Lower lobe of right lung (tissue), 2 donors: ENCODE results near the gene NOP14. TPM values are rescaled to one million over a fixed set of nuclear protein-coding genes. Genes with fewer than 3 reads are reported as not detected.

ENCODE experiments used
- ATAC-seq, 2 donors: fragments of 200-7000 bp; cut with Tn5 transposase; one replicate each; pipeline ENCODE4 v1.9.1; 2020 to 2022; ENCODE audit warnings: mild to moderate bottlenecking in 2 of 2, moderate library complexity in 2 of 2
- DNase-seq: peaks from one replicate; pipeline ENCODE4 v3.0.0-alpha.2; 2020
- H3K27ac ChIP-seq: fragments of 200-600 bp; one replicate; pipeline ENCODE4 v1.8.0; 2022
- H3K27me3 ChIP-seq: fragments of 200-600 bp; one replicate; pipeline ENCODE4 v1.8.0; 2022; ENCODE audit warnings: low read depth
- H3K36me3 ChIP-seq: fragments of 200-600 bp; one replicate; pipeline ENCODE4 v1.8.0; 2022; ENCODE audit warnings: mild to moderate bottlenecking
- H3K4me1 ChIP-seq: fragments of 200-600 bp; one replicate; pipeline ENCODE4 v1.8.0; 2022
- H3K4me3 ChIP-seq: fragments of 200-600 bp; one replicate; pipeline ENCODE4 v1.8.0; 2022; ENCODE audit warnings: mild to moderate bottlenecking
- H3K9me3 ChIP-seq: fragments of 200-600 bp; one replicate; pipeline ENCODE4 v1.8.0; 2022
- CTCF ChIP-seq: fragments of 200-600 bp; IDR thresholded peaks from one replicate; pipeline ENCODE4 v1.8.0; 2022; ENCODE audit warnings: antibody characterized with exemption, mild to moderate bottlenecking
- intact Hi-C: fragments of 100-400 bp; cut with DNase I; formaldehyde crosslinking; loops from one replicate; pipeline ENCODE4 v1.11.0; 2022
- total RNA-seq: library from RNA; stranded (reverse); fragmentation: NEBNext Ultra II Directional; extraction: Animal tissue kit (Norgen Biotek cat#: 25700); gene quantifications from one replicate; pipeline ENCODE4 v1.2.1, GENCODE V29; 2021
- donor health status: DM: no; HTN: yes; CAD: no; lungs with severe emphysema.

The NOP14 gene
- total RNA-seq, 1 donor from 2014 or later, result 20.7 TPM

DNA sequence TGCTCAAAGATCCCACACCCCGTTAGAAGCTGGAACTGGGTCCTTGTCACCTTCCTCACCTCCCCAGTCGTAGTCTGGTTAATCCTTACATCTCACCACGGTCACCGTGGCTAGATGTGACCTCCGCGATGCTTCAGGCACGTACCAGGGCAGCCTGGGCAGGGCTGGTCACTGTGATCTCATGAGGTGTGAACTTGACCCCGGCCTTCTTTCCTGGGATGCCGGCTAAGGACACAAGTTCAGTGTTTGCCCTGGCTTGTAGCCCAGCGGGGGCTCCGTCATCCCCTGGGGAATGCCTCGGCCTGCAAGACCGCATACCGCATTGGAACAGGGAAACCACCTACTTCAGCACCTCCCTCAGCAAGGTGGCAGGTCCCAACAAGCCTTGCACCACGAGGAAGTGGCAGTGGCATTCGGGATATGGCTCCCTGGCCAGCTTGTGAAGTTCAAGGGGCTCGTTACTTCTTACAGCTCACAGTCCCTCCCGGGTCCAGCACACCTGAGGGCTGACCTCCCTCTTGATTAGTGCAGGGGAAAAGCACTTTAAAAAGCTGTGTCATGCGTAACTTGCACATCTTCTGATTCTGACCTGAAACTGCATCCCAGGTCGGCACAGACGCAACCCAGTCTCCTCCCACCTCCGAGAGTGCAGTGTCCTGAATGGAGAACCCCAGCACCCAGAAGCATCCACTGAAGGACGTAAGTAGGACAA, 25.9 kb downstream of the NOP14 start:
- no peak overlapping the region for H3K4me3 ChIP-seq
- H3K4me1 ChIP-seq, result peaks cover 42% of the 10 kb centered on the region
- H3K9me3 ChIP-seq, result no peaks in the 10 kb centered on the region
- ATAC-seq (peak; percentile 63 to 68), DNase-seq (peak; percentile 87)
- peaks cover 58% of the 10 kb centered on the region for H3K36me3 ChIP-seq
- intact Hi-C loops, result no loop called here
- no peak for TF ChIP-seq CTCF
- H3K27me3 ChIP-seq, result no peaks in the 10 kb centered on the region
- peak overlapping the region; percentile 63 for H3K27ac ChIP-seq

GRCh38 chr4:2936773-2937145, 26.4 kb downstream of the NOP14 start:
- DNase-seq, result no peak
- no peak for ATAC-seq
- no peak for TF ChIP-seq CTCF
- intact Hi-C loops, result no loop called here
- peaks cover 53% of the 10 kb centered on the region for H3K36me3 ChIP-seq
- H3K27me3 ChIP-seq, result no peaks in the 10 kb centered on the region
- no peak overlapping the region for H3K4me3 ChIP-seq
- peak overlapping the region; percentile 63 for H3K27ac ChIP-seq
- H3K9me3 ChIP-seq, result no peaks in the 10 kb centered on the region
- H3K4me1 ChIP-seq, result peaks cover 47% of the 10 kb centered on the region

DNA sequence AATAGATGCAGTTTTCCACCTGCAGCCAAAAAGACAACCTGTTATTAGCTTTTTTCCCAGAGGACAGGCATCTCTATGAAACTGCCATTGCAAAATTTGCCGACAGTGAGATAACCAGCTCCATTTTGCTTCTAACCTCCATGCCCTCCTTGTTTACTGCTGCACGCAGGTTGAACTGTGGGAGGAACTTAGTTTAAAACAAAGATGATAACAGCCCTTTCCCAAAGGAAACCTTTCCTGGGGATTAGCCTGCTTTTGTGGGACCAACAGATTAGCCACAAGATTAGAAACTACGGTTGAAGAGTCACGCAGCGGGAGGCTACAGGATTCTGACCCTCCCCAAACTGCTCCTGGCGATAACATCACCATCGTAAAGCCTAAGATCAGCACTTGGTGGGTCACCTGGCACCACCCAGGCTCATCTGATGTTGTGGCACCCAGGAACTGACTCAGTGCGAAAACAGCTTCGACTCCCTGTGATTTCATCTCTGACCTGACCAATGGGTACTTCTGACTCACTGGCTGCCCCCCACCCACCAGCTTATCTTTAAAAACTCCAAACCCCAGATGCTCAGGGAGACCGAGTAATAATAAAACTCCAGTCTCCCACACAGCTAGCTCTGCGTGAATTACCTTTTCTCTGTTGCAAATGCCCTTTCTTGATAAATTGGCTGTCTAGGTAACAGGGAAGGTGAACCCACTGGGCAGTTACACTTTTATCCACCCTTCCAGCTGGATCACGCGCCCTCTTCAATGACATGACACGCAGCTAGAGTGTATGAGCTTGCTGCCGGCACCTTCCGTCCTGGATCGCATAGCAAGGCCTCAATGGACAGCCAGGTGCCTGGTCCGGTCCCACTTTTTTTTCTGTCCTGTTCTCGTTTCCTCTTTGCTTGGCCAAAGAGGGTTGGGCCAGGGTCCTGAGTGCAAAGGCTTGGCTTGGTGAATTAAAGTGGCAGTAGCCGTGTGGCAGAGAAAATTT, 27.2 kb downstream of the NOP14 start:
- Histone ChIP-seq H3K27me3 (no peaks in the 10 kb centered on the region), H3K9me3 (no peaks in the 10 kb centered on the region), H3K4me3 (peak overlapping the region; percentile 97), H3K36me3 (peaks cover 50% of the 10 kb centered on the region), H3K4me1 (peaks cover 54% of the 10 kb centered on the region), H3K27ac (peak overlapping the region; percentile 97)
- intact Hi-C loops, result no loop called here
- TF ChIP-seq CTCF, result no peak
- ATAC-seq, result no peak
- DNase-seq, result no peak

GRCh38 chr4:2934813-2935761, 28.1 kb downstream of the NOP14 start:
- Histone ChIP-seq H3K36me3 (peaks cover 50% of the 10 kb centered on the region), H3K4me3 (peak overlapping the region; percentile 97), H3K4me1 (peaks cover 64% of the 10 kb centered on the region), H3K27ac (peak overlapping the region; percentile 97), H3K9me3 (no peaks in the 10 kb centered on the region), H3K27me3 (no peaks in the 10 kb centered on the region)
- no peak for TF ChIP-seq CTCF
- DNase-seq (peak; percentile 96), ATAC-seq (peak; percentile 81)
- intact Hi-C loops, result no loop called here
